Right renal cortex interstitium (tissue), 3 donors: ENCODE measurements around the gene AFG1L. TPM values are rescaled to one million over a fixed set of nuclear protein-coding genes. Genes with fewer than 3 reads are reported as not detected.
"Not testable (repeated sequence)": the region's sequence is repeated elsewhere in the genome, so short reads cannot be mapped to it uniquely, and the experiment has no call there.

Source experiments
- DNase-seq, 3 donors: peaks; one replicate each; pipeline ENCODE4 v3.0.0-alpha.2; 2013; ENCODE audit warnings: low read depth in 3 of 3, low spot score in 2 of 3
- polyA plus RNA-seq, 3 donors: library from polyadenylated mRNA; unstranded; fragments of 120-200 nt; gene quantifications; one replicate each; pipeline ENCODE4 v1.2.1, GENCODE V29; 2013; ENCODE audit not compliant: insufficient read length in 3 of 3

Gene AFG1L
- polyA plus RNA-seq, 3 donors: 7.5 to 10.2 (median 7.5) TPM

- DNase-seq: no peak
These were observed 212.5 kb downstream of the AFG1L start for GRCh38 chr6:108507316-108507715.

DNA sequence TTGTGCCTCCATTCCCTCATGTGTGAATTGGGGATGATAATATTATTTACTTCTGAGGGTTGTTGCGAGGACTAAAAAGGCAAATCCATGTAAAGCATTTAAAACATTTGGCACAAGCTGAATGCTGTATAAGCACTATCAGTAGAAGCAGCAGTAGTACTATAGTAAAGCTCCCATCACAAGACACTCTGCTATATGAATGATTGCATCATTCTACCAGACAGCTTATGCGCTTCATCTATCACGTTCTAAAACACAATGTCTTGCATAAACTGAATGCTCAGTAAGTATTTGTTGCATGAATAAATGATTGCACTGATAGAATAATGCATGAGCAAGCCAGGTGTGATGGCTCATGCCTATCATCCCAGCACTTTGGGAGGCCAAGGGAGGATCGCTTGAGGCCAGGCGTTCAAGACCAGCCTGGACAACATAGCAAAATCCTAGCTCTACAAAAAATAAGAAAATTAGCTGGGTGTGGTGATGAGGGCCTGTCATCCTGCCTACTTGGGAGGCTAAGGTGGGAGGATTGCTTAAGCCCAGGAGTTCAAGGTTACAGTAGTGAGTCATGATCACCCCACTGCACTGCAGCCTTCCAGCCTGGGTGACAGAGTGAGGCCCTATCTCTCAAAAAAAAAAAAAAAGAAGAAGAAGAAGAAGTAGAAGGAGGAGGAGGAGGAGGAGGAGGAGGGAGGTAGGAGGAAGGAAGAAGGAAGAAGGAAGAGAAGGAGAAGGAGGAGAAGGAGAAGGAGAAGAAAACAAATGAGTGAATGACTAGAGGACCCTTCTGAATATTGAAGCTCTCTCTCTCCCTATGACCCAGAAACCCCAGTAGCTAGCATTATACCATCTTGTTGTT is 215.8 kb downstream of the AFG1L start:
- DNase-seq: no peak

DNA sequence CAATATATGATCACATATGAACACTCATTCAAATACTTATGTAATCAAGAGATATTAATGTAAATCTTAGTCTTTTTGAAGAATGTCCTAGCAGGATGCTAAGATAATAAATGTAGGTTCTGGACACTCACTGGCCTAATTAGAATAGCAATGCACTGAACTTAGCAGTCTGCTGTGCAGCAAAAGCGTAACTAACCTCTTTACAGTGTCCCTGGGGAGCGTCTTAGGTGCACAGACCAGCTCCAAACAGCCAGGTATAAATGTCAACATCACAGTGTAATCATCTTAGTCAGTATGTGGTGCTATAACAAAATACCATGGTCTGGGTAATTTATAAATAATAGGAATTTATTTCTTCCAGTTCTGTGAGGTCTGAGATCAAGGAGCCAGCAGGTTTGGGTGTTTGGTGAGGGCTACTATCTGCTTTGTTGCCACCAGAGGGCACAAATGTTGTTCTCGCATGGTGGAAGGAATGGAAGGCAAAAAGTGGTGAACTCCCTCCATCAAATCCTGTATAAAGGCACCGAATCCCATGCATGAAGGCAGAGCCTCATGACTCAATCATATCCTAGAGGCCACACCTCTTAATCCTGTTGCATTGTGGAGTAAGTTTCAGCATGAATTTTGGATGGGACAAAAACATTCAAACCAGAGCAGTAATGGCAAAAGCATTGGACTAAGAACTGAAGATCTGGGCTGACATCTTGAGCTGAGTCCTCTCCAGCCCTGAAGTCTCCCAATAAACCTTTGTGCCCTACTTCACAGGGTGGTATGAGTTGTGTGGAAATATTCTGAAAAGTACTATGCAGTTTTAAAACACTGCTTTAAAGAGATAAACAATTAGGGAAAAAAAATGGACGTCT is 224.1 kb downstream of the AFG1L start:
- DNase-seq: no peak

DNA sequence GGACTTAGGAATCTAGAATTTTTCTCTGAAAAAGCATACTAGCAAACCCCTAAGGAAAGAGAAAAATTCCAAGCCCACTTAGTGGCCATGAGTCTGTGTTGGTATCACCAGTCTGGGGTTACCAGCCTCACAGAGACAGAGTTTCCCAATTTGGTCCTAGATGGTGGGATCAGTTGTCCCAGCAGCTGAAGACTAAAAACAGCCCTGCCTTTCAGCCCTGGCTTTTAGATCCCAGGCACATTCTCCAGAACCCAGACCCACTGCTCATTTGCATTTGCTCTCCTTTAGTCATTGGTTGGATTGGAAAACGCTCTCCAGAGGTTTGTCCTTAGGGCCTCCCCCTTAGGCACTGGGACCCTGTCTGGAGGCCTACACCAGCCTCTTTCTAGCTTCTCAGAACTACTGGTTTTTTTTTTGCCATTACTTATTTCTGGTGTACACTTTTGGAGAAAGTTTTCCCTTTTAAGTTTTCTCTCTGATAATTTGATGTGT is 226.8 kb downstream of the AFG1L start:
- no peak for DNase-seq

DNA sequence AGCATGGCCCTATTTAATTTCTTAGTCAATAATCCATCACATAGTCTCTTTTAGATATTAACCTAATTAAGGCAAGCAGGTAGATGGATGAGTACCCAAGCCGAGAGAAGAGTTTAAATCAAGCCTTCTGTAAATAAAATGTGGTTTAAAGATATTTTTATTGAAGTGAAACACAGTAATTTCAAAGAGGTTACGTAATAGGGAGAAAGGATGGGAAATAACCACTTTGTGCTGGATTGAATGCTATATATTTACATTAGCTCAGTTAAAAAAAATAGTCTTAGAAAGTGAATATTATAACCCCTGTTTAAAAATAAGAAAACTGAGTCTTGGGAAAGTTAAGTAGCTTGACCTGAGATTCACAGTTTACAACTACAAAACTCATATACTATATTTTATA is 228.8 kb downstream of the AFG1L start:
- DNase-seq: no peak

- DNase-seq: no peak
These were observed 229.8 kb downstream of the AFG1L start for GRCh38 chr6:108524528-108525248.

DNA sequence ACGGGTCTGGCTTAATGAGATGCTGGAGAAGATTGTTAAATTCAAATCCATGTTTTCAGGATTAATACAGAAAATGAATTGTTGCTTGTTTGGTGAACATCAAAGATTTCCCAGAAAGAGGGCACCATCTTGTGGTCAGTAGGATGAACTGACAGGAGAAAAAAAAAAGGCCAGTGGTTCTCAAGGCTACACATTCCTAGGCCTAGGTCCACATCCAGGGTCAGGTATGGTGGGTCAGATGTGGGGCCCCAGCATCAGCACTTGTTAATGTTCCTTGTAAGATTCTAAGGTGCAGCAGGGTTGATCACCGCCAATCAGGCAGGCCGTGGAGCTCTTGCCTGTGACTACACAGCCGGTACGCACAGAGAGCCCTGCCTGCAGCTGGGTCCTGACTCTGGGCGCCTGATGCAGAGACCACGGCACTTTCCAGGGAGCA is 231.9 kb downstream of the AFG1L start:
- peak in 1 of 3 donors; percentile 14 for DNase-seq

DNA sequence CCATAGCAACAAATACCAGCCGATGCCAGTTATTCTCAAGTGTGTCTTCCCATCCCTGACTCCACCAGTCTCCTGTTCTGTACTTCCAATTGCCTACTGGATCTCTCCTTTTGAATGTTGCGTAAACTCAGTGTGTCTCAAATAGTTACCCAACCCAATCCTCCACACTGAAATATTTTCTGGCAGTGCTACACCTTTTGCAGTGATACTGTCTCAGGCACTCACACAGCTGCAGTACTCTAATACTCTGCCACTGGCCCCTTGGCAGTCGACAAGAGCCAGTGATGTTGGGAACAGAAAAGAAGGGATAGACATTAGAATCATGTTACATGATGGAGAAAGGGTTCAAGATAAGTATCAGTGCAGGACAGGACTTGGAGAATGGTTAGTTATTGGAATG is 234.0 kb downstream of the AFG1L start:
- DNase-seq: no peak

DNA sequence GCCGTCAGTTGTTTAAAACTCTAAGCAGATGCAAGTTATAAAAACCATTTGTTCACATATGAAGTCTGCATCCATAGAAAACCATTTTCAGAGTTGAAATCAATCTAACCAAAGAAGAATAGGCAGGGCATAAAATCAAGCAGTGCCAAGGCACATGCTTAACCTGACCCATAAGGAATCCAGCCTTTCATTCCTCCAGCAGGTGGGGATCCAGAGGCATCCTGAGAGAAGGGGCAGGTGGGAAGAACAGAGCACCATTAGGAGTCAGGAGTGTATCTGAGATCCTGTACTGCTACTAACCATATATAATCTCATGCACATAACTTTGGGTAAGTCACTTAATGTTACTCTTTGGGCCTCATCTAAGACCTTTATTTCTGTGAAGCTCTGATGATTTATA is 236.5 kb downstream of the AFG1L start:
- DNase-seq: no peak

- DNase-seq: no peak
These were observed 240.4 kb downstream of the AFG1L start for GRCh38 chr6:108535114-108535742.

- DNase-seq: not testable (repeated sequence)
These were observed 241.2 kb downstream of the AFG1L start for GRCh38 chr6:108535920-108536535.

- DNase-seq: peak in 1 of 3 donors; percentile 62
These were observed 247.2 kb downstream of the AFG1L start for GRCh38 chr6:108541843-108542759.

DNA sequence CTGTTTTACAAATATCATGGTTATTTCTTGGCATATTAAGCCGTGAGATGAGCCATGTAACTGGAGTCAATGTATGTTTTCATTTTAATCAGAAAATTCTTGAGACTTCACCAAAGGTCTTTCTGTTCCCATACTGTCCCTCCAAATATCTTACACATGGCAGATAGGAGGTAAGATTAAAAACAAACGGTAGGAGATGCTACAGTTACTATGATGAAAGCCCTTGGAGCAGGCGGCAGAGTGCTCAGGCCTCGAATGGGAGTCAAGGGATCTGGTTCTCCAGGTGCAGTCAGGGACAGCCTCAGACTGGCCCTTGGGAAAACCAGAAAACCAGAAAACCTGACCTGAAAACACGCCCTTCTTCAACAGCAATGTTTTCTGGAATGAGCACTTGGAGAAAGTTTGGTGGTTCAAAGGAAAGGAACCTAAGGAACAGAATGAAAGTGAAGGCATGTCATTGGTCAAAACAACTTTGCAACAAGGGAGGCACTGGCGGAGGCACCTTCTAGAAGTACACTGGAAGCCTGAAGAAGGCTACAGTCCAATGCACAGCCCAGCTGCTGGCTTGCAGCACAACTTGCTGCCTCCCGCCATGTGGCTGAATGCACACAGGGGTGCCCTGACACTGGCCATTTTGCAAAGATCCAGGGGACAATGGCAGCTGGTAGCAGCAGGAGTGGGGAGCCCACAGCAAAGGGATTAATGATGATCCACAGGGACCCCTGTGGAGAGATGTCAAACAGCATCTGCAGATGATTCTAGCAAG is 248.5 kb downstream of the AFG1L start:
- DNase-seq: no peak

DNA sequence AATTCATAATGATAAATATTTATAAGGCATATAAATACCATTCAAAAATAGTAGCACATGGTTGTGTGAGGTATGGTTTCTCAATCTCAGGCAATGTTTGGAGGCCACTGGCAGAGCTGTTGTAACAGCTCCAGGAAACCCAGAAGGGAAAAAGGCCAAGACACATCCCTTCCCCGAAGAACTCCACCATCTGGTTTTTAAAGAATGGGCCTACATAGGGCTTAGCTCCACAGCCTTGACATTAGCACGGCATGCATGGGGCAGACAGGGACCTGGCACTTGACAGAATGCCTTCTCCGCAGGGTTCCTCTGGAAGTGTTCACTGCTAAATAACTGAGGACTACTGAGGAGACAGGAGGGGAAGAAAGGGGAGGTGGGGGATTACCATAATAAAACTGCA is 249.8 kb downstream of the AFG1L start:
- no peak for DNase-seq

GRCh38 chr6:108546079-108547049 is 251.5 kb downstream of the AFG1L start:
- no peak for DNase-seq

- DNase-seq: no peak
These were observed 254.4 kb downstream of the AFG1L start for GRCh38 chr6:108549241-108549640.

DNA sequence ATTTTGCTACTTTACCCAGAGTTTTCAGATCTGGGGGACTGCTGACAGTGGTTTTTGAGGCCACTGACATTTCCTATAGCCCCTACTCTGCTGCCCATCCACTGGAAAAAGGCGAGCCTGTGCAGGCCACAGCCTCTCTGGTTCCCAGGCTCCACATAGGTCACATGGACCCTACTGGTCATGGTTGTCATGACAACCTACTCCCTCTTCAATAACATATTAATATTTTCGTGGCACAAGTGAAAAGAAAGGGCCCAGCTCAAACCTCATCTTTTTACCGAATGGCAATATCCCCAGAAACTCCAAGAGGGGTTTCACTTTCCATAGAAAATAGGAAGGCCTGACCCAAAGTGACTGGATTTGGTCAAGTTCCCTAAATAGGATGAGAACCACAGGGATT is 254.9 kb downstream of the AFG1L start:
- DNase-seq: no peak
